GM12878 (cell line): ENCODE data around the gene SPRY4. TPM values are rescaled to one million over a fixed set of nuclear protein-coding genes. Genes with fewer than 3 reads are reported as not detected.

Source experiments
- ATAC-seq: fragments of 200-7000 bp; cut with Tn5 transposase; 3 replicates; pipeline ENCODE4 v1.9.1; 2020; ENCODE audit warnings: mild to moderate bottlenecking, moderate library complexity
- BruUV-seq: library from RNA; stranded (reverse); fragments of 400-500 nt; replicated peaks from 2 replicates; lab custom pipeline; 2021; lab: Mats Ljungman, UMichigan
- CTCF ChIA-PET: fragments of 300-600 bp; sonication (Branson Sonifier 250); formaldehyde crosslinking; extraction: SDS; loops from one replicate; lab custom pipeline; 2021; ENCODE audit warnings: inconsistent platforms; lab: Yijun Ruan, JAX
- POLR2A ChIA-PET: fragments of 350-600 bp; formaldehyde crosslinking; extraction: SDS; loops from one replicate; lab custom pipeline; 2021; ENCODE audit warnings: inconsistent platforms; lab: Charles Lee
- RAD21 ChIA-PET: fragments of 300-600 bp; sonication (Branson Sonifier 250); formaldehyde crosslinking; loops from one replicate; lab custom pipeline; 2023; ENCODE audit warnings: antibody characterized with exemption; ENCODE audit not compliant: unreplicated experiment; lab: Charles Lee
- SMC1A ChIA-PET: fragments of 300-600 bp; sonication (Branson Sonifier 250); formaldehyde crosslinking; loops from one replicate; lab custom pipeline; 2023; ENCODE audit not compliant: unreplicated experiment, uncharacterized antibody; lab: Charles Lee
- DNase-seq: peaks from one replicate; pipeline ENCODE4 v3.0.0-alpha.2; 2011; ENCODE audit warnings: low read depth, low spot score
- FAIRE-seq: peaks from 3 replicates; lab custom pipeline; 2011; peaks lifted over from hg19 to GRCh38; lab: Jason Lieb, UNC
- H2AFZ ChIP-seq: 2 replicates; pipeline ENCODE4 v1.6.0; 2011; ENCODE audit warnings: low read depth, low read length, control low read depth; ENCODE audit not compliant: control insufficient read depth
- H3K27ac ChIP-seq: 2 replicates; pipeline ENCODE4 v1.5.1; 2011; ENCODE audit warnings: control low read depth; ENCODE audit not compliant: control insufficient read depth, insufficient read depth
- H3K27me3 ChIP-seq, 2 experiments: replicated peaks in 1 of 2; 2 replicates each; pipeline versions ENCODE4 v1.6.0 to v1.6.1; 2011; ENCODE audit warnings: low read length in 1 of 2; ENCODE audit not compliant: control insufficient read depth in 2 of 2, insufficient read depth in 2 of 2
- H3K36me3 ChIP-seq, 2 experiments: 2 replicates each; pipeline ENCODE4 v1.5.1; 2011; ENCODE audit warnings: low read length in 1 of 2; ENCODE audit not compliant: control insufficient read depth in 2 of 2, insufficient read depth in 2 of 2
- H3K4me1 ChIP-seq: 2 replicates; pipeline ENCODE4 v1.6.1; 2011; ENCODE audit warnings: mild to moderate bottlenecking, low read length, moderate library complexity, mixed read lengths; ENCODE audit not compliant: control insufficient read depth, insufficient read depth
- H3K4me2 ChIP-seq: 2 replicates; pipeline ENCODE4 v1.6.0; 2011; ENCODE audit warnings: control low read depth; ENCODE audit not compliant: control insufficient read depth, insufficient read depth
- H3K4me3 ChIP-seq: fragments of 200-600 bp; sonication (generic); 2 replicates; pipeline ENCODE4 v1.5.1; 2016
- H3K79me2 ChIP-seq: 2 replicates; pipeline ENCODE4 v1.6.0; 2011; ENCODE audit warnings: low read length; ENCODE audit not compliant: control insufficient read depth, insufficient read depth
- H3K9ac ChIP-seq: 2 replicates; pipeline ENCODE4 v1.8.0; 2011; ENCODE audit warnings: low read length, control low read depth, mixed read lengths; ENCODE audit not compliant: control insufficient read depth, insufficient read depth
- H3K9me3 ChIP-seq: replicated peaks from 3 replicates; pipeline ENCODE4 v1.5.1; 2011; ENCODE audit warnings: mild to moderate bottlenecking, low read length; ENCODE audit not compliant: control insufficient read depth, insufficient read depth
- H4K20me1 ChIP-seq: 2 replicates; pipeline ENCODE4 v1.6.0; 2011; ENCODE audit not compliant: control insufficient read depth, insufficient read depth
- CBX5 ChIP-seq: sonication (generic); IDR thresholded peaks from 2 replicates; pipeline ENCODE4 v1.6.1; 2016; ENCODE audit warnings: low read depth, moderate library complexity, mild to moderate bottlenecking, inconsistent platforms
- CHD1 ChIP-seq: IDR thresholded peaks from 2 replicates; pipeline ENCODE4 v1.6.1; 2012; ENCODE audit warnings: low read depth, low read length, improper control_type of control experiment
- E2F8 ChIP-seq: fragments of 450-650 bp; IDR thresholded peaks from 2 replicates; pipeline ENCODE4 v1.6.1; 2018; ENCODE audit warnings: mild to moderate bottlenecking, low read depth, moderate library complexity; ENCODE audit not compliant: partially characterized antibody
- GATAD2B ChIP-seq: fragments of 450-650 bp; conservative IDR thresholded peaks from 2 replicates; pipeline ENCODE4 v1.6.1; 2017; ENCODE audit warnings: low read depth, mild to moderate bottlenecking, moderate library complexity
- KLF5 ChIP-seq: fragments of 450-650 bp; IDR thresholded peaks from 2 replicates; pipeline ENCODE4 v1.6.1; 2014; ENCODE audit warnings: mild to moderate bottlenecking; ENCODE audit not compliant: partially characterized antibody
- MEF2A ChIP-seq: IDR thresholded peaks from 2 replicates; pipeline ENCODE4 v1.6.1; 2011; ENCODE audit warnings: low read depth, mild to moderate bottlenecking, low read length, moderate library complexity; ENCODE audit not compliant: insufficient read depth
- PML ChIP-seq: IDR thresholded peaks from 2 replicates; pipeline ENCODE4 v1.6.1; 2012; ENCODE audit warnings: low read length, inconsistent platforms
- SRF ChIP-seq, 2 experiments: IDR thresholded peaks; 2 replicates each; pipeline ENCODE4 v1.6.1; 2011; ENCODE audit warnings: low read depth in 2 of 2, low read length in 2 of 2, mild to moderate bottlenecking in 1 of 2, moderate library complexity in 1 of 2
- TAF1 ChIP-seq: IDR thresholded peaks from 2 replicates; pipeline ENCODE4 v1.6.1; 2011; ENCODE audit warnings: mild to moderate bottlenecking, low read depth, low read length, borderline replicate concordance
- WRNIP1 ChIP-seq: IDR thresholded peaks from 2 replicates; pipeline ENCODE4 v1.6.1; 2011; ENCODE audit warnings: low read depth, low read length, improper control_type of control experiment, borderline replicate concordance
- WGBS: methylation state at CpG from one replicate; pipeline ENCODE4 v1.1.6; 2016; ENCODE audit warnings: low lambda C conversion rate; ENCODE audit not compliant: insufficient replicate concordance, insufficient coverage; ENCODE audit errors: missing lambda C conversion rate; 5-methylcytosine and 5-hydroxymethylcytosine counted together
- in situ Hi-C: fragments of 300-500 bp; cut with MboI; formaldehyde crosslinking; loops from 9 replicates; pipeline ENCODE4 v1.14.3; 2018; ENCODE audit warnings: mixed read lengths
- intact Hi-C: fragments of 100-400 bp; cut with micrococcal nuclease; formaldehyde crosslinking; loops from one replicate; pipeline ENCODE4 v1.14.2; 2022; ENCODE audit not compliant: unreplicated experiment
- polyA plus RNA-seq, 11 experiments: library from polyadenylated mRNA; depleted of rRNA in 4 of 11; unstranded in 6 of 11; stranded (reverse) in 5 of 11; fragments of >200 nt; fragmentation: Nextera tagmentation in 4 of 11; fragmentation: Illumina TruSeq in 1 of 11; extraction: Ambion mirVana in 4 of 11; extraction: Trizol in 1 of 11; gene quantifications; 1 replicate in 1 of 11; 2 replicates in 10 of 11; pipeline versions ENCODE4 v1.2.1 to v1.2.3, GENCODE V29; 2011 to 2016; ENCODE audit warnings: inconsistent platforms in 2 of 11, missing spikeins in 2 of 11, low read depth in 1 of 11
- total RNA-seq, 4 experiments: library from RNA; depleted of rRNA in 3 of 4; stranded (reverse); fragments of >200 nt in 3 of 4; fragmentation: Illumina TruSeq in 1 of 4; extraction: Trizol in 1 of 4; gene quantifications; 2 replicates each; pipeline versions ENCODE4 v1.2.1 to v1.2.3, GENCODE V29; 2013 to 2021

The SPRY4 gene
- total and polyA plus RNA-seq, 10 of the 15 experiments (the other 5 are each of a cell fraction or from before 2014, with no cell fraction given): 0.04 to 1.4 (median 0.18) TPM; not detected in 1

- TF ChIP-seq PML (no peak), CHD1 (no peak), CBX5 (no peak), TAF1 (no peak), E2F8 (no peak), WRNIP1 (no peak), MEF2A (no peak), KLF5 (no peak), SRF (IDR thresholded peaks at IDR 0.05; ENCODE audit: low read depth in 2 of 2, low read length in 2 of 2) (no peak), GATAD2B (no peak)
- ChIA-PET SMC1A (no interaction called here), POLR2A (no interaction called here), RAD21 (no interaction called here), CTCF (no interaction called here)
- WGBS: 38% methylated on average over 6 of the region's 6 CpGs
- H4K20me1 ChIP-seq: no peaks in the 10 kb centered on the region
- H3K36me3 ChIP-seq: no peaks in the 10 kb centered on the region
- H3K79me2 ChIP-seq: no peaks in the 10 kb centered on the region
- no TSS peak for BruUV-seq
- H3K9me3 ChIP-seq: no peaks in the 10 kb centered on the region
- H3K27ac ChIP-seq: no peak overlapping the region
- H3K9ac ChIP-seq: no peak overlapping the region
- no peak overlapping the region for H2AFZ ChIP-seq
- ATAC-seq (no peak), FAIRE-seq (no peak), DNase-seq (no peak)
- H3K4me3 ChIP-seq: no peak overlapping the region
- in situ Hi-C loops (no loop called here), intact Hi-C loops (no loop called here)
- peaks cover 7% of the 10 kb centered on the region for H3K4me1 ChIP-seq
- H3K4me2 ChIP-seq: no peak overlapping the region
- H3K27me3 ChIP-seq: no peaks in the 10 kb centered on the region
Observed at GRCh38 chr5:142283304-142283703, 41.5 kb downstream of the SPRY4 start.
